Central memory CD8-positive, alpha-beta T cell (primary cell): ENCODE results near the gene RASA4B.
"Not testable (repeated sequence)": the region's sequence is repeated elsewhere in the genome, so short reads cannot be mapped to it uniquely, and the experiment has no call there.

Experiments used
- ATAC-seq: fragments of 150-1000 bp; cut with Tn5 transposase; replicated peaks from 2 replicates; pipeline ENCODE4 v1.10.0; 2022; ENCODE audit warnings: mild to moderate bottlenecking, moderate FRiP score, moderate number of reproducible peaks; ENCODE audit not compliant: poor library complexity, severe bottlenecking; ENCODE audit errors: extremely low read depth
- DNase-seq, 2 donors: peaks; one replicate each; pipeline ENCODE4 v3.0.0; 2021; ENCODE audit warnings: low spot score in 2 of 2
- H3K27ac Mint-ChIP-seq: one replicate; pipeline ENCODE4 v1.8.0; 2022; ENCODE audit warnings: low read depth, mild to moderate bottlenecking, moderate library complexity, mixed read lengths
- H3K27me3 Mint-ChIP-seq: one replicate; pipeline ENCODE4 v1.8.0; 2022; ENCODE audit warnings: mixed read lengths
- H3K36me3 Mint-ChIP-seq: one replicate; pipeline ENCODE4 v1.8.0; 2022; ENCODE audit warnings: mild to moderate bottlenecking, moderate library complexity, mixed read lengths; ENCODE audit not compliant: insufficient read depth
- H3K4me1 Mint-ChIP-seq: one replicate; pipeline ENCODE4 v1.8.0; 2022; ENCODE audit warnings: mixed read lengths
- H3K4me3 Mint-ChIP-seq: one replicate; pipeline ENCODE4 v1.8.0; 2022; ENCODE audit warnings: mild to moderate bottlenecking, moderate library complexity, mixed read lengths
- H3K9me3 Mint-ChIP-seq: one replicate; pipeline ENCODE4 v1.8.0; 2022; ENCODE audit warnings: mixed read lengths

RASA4B gene

DNA sequence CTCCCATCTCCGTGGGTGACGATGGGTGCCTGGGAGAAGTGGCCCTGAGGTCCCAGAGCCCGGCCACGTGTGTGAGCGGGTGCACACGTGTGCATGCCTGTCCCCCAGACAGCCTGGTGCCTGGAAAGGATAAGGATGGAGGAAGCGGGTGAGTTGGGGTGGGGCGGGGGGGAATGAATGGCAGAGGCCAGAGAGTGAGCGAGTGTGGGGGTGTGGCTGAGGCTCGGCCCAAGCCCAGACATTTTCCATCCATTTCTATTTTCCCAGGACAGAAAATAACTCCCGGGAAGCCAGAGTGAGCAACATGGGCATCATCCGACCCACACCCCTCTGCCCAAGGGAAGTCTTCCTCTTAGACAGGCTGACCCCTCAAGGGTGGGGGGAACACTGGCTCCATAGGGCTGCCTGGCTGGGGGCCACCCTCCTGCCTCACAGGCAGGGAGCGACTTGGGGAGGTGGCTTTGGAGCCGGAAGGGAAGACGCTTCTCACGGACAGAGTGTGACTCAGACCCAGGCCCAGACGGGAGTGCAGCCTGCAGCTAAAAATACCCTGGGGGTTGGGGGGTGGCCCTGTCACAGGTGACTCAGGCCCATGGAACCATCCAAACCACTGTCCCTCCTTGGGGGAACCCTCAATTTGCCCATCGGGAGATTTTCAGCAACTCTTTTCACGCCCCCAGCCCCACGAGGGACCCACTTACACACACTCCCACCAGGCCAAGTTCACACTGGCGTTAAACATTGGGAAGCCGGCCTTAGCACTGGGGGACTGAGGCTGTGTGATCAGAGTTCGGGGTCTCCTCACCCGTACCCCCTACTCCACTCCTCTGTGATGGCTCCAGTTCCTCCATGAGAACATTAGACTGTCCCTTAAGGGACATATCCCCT lies 12.0 kb downstream of the RASA4B start:
- ATAC-seq, DNase-seq, H3K4me1 Mint-ChIP-seq, H3K4me3 Mint-ChIP-seq, H3K36me3 Mint-ChIP-seq, H3K9me3 Mint-ChIP-seq, H3K27me3 Mint-ChIP-seq, H3K27ac Mint-ChIP-seq: not testable (repeated sequence)

DNA sequence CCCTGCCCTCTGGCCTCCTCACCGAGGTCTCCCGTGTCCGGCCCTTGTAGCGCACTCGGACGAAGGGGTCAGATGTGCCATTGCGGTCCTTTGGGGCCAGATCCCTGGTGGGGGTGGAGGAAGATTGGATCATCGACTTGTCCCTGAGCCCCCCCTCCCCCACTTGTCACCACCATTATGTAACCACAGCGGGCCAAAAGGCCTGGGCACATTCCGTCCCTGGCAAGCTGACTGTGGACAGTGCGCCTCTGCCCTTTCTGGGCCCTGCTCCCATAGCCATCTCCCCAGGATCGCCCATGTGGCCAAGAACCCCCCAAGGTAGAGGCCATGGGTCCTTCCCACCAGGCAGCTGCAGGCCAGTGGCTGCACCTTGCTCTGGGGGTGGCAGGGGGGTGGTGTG lies 14.4 kb downstream of the RASA4B start:
- not testable (repeated sequence) for H3K4me3 Mint-ChIP-seq

DNA sequence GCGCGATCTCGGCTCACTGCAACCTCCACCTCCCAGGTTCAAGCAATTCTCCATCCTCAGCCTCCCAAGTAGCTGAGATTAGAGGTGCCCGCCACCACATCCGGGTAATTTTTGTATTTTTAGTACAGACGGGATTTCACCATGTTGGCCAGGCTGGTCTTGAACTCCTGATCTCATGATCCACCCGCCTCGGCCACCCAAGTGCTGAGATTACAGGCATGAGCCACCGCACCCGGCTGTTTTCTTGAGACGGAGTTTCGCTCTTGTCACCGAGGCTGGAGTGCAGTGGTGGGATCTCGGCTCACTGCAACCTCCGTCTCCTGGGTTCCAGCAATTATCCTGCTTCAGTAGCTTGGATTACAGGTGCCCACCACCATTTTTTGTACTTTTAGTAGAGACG lies 19.3 kb downstream of the RASA4B start:
- DNase-seq = peak in 1 of 2 donors; percentile 9
- H3K27me3 Mint-ChIP-seq, H3K36me3 Mint-ChIP-seq, H3K9me3 Mint-ChIP-seq, H3K4me1 Mint-ChIP-seq, ATAC-seq, H3K27ac Mint-ChIP-seq, H3K4me3 Mint-ChIP-seq: not testable (repeated sequence)

More for the DNA sequence above, 14.4 kb downstream of the RASA4B start:
- not testable (repeated sequence) for DNase-seq, ATAC-seq, H3K9me3 Mint-ChIP-seq, H3K36me3 Mint-ChIP-seq, H3K27me3 Mint-ChIP-seq, H3K27ac Mint-ChIP-seq, H3K4me1 Mint-ChIP-seq

DNA sequence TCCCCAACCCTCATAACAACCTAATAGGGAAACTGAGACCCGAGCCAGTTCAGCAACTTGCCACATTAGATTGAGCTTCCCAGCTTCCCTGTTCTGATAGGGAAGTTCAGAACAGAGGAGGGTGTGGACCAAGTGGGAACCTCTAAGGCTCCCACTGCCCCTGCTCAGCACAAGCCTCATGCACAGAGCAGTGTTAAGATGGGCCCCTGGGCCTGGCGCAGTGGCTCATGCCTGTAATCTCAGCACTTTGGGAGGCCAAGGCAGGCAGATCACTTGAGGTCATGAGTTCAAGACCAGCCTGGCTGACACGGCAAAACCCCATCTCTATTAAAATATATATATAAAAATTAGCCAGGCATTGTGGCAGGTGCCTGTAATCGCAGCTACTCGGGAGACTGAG lies 20.3 kb downstream of the RASA4B start:
- H3K36me3 Mint-ChIP-seq, H3K4me3 Mint-ChIP-seq, H3K4me1 Mint-ChIP-seq, H3K9me3 Mint-ChIP-seq, H3K27ac Mint-ChIP-seq, ATAC-seq, H3K27me3 Mint-ChIP-seq: not testable (repeated sequence)
- peak in 1 of 2 donors; percentile 10 for DNase-seq

DNA sequence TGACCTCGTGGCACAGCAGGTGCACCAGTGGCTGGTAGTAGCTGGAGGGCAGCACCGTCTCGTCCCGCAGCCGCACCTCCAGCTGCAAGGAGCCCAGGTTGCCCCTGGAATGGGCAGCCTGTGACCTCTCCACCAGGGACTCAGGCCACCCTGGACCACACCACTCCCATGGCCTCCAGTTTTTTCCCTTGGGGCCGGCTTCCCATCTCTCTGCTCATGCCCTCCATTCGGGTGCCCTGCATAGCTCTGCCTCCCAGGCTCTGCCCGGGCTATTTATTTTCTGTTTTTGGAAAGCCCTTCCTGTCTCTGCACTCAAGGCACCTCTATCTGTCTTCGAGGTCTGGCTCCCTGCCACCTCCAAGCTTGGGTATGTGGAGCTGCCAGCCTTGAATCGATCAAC lies 20.7 kb downstream of the RASA4B start:
- not testable (repeated sequence) for H3K27ac Mint-ChIP-seq, H3K27me3 Mint-ChIP-seq, ATAC-seq, H3K4me1 Mint-ChIP-seq, H3K9me3 Mint-ChIP-seq, H3K36me3 Mint-ChIP-seq, H3K4me3 Mint-ChIP-seq
- DNase-seq = peak in 1 of 2 donors; percentile 9

DNA sequence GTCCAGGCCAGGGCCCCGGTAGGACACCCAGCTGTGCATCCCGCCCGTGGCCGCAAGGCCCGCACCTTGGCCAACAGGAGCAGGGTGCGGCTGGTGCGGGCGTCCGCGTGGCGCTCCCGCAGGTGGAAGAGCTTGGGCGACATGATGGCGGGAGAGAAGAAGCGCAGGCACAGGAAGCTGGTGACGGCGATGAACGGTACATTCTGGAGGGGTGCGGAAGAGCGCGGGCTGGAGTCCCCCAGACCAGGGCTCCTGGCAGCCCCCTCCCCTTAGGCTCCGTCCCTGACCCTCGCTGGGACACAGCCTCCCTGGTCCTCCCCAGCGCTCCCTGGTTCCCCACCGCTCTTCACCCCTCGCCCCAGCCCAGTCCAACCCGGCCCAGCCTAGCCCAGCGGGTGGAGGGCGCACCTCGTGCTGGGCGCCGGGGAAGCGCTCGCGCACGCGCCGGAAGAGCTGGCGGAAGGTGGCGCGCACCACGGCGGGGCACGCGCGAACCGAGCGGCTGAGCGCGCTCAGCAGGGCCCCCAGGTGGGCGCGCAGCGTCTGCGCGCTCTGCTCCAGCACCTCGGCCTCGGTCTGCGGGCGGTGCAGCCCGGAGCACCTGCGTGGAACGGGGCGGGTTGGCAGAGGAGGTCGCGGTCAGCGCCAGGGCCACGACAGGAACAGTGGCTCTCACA lies 23.0 kb downstream of the RASA4B start:
- not testable (repeated sequence) for H3K27me3 Mint-ChIP-seq, DNase-seq, H3K4me1 Mint-ChIP-seq, H3K4me3 Mint-ChIP-seq, H3K9me3 Mint-ChIP-seq, H3K36me3 Mint-ChIP-seq, H3K27ac Mint-ChIP-seq
- peak; percentile 80 for ATAC-seq

DNA sequence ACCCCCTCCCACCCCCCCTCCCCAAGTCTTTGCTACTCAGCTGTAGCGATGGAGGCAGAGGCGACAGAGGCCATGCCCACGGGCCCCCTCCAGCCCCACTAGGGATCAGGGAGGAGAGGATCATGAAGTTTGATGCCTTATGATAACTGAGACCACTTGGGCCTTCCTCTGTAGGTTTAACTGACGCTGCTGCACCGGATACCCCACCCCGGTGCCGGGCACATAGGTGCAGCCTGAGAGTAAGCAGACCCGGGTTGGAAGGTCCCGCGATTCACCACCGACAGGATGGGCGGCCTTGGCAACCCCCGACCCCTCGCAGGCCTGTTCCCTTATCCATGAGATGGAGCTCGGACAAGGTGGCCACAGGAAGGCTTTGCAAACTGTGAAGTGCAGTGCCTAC lies 23.6 kb downstream of the RASA4B start:
- H3K27me3 Mint-ChIP-seq, H3K27ac Mint-ChIP-seq, H3K36me3 Mint-ChIP-seq, H3K4me1 Mint-ChIP-seq, H3K4me3 Mint-ChIP-seq, H3K9me3 Mint-ChIP-seq: not testable (repeated sequence)
- DNase-seq (peak in 1 of 2 donors; percentile 29), ATAC-seq (peak; percentile 4)

DNA sequence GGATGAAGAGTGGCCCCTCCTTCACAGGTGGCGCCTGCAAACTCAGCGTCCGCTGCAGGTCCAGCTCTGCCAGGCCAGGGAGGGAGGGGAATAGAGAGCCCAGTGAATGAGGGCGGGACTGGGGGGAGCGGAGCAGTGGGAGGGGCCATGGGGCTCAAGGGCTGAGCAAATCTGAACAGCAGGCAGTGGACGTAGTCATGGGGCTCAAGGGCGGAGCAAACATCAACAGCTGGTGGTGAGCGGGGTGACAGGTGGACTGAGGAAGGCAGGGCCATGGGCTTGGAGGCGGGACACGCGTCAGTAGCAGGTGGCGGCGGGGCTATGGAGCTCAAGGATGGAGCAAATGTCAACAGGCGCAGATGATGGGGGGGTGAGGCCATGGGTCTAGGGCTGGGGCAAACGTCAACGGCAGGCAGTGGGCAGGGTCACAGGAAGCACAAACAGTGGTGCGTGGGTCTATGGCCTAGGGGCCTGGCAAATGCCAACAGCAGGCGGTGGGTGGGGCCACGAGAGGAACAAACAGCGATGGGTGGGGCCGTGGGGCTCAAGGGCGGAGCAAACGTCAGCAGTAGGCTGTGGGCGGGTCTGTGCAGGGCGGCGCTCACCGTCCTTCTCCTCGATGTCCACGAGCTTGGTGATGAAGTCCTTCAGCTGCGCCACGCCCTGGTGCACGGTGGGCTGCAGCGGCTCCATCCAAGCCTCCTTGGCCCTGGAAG lies 24.2 kb downstream of the RASA4B start:
- H3K27me3 Mint-ChIP-seq, H3K9me3 Mint-ChIP-seq, H3K27ac Mint-ChIP-seq, H3K4me1 Mint-ChIP-seq, H3K4me3 Mint-ChIP-seq, H3K36me3 Mint-ChIP-seq, DNase-seq: not testable (repeated sequence)
- ATAC-seq = peak; percentile 26

DNA sequence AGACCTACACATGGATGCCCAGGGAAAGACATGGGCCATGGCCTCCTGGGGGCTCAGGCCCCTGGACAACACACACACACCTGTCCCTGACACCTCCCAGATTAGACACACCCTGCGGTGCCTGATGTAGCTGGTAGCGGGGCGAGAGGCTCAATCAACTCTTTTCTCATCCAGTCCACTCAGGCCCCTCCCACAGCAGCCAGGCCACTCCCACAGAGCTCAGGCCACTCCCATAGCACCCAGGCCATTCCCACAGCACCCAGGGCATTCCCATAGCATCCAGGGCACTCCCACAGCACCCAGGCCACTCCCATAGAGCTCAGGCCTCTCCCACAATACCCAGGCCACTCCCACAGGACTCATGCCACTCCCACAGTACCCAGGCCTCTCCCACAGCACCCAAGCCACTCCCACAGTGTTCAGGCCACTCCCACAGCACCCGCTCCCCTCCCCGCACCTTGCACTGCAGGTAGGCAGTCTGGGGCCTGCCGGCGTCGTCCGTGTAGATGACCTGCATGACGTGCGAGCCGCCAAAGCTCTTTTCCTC lies 27.0 kb downstream of the RASA4B start:
- H3K27ac Mint-ChIP-seq, H3K9me3 Mint-ChIP-seq, H3K27me3 Mint-ChIP-seq, H3K36me3 Mint-ChIP-seq, H3K4me3 Mint-ChIP-seq, H3K4me1 Mint-ChIP-seq: not testable (repeated sequence)
- DNase-seq = peak; percentile 46 to 49
- peak; percentile 17 for ATAC-seq

DNA sequence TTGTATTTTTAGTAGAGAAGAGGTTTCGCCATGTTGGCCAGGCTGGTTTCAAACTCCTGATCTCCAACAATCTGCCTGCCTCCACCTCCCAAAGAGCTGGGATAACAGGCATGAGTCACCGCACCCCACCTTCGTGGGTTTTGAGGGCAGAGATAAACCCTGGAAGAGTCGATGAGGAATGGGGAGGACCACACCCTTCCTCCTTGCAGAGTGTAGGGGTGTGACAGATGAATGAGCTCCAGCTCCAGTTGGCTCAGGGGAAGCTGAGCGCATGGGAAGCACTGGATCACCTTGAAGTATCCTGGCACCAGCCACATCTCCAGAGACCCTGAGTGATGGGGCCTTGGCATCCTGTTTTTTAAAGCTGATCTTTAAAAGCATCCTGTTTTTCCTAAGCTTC lies 33.3 kb downstream of the RASA4B start:
- H3K36me3 Mint-ChIP-seq, H3K9me3 Mint-ChIP-seq, ATAC-seq, H3K4me1 Mint-ChIP-seq, DNase-seq, H3K27ac Mint-ChIP-seq, H3K4me3 Mint-ChIP-seq, H3K27me3 Mint-ChIP-seq: not testable (repeated sequence)

DNA sequence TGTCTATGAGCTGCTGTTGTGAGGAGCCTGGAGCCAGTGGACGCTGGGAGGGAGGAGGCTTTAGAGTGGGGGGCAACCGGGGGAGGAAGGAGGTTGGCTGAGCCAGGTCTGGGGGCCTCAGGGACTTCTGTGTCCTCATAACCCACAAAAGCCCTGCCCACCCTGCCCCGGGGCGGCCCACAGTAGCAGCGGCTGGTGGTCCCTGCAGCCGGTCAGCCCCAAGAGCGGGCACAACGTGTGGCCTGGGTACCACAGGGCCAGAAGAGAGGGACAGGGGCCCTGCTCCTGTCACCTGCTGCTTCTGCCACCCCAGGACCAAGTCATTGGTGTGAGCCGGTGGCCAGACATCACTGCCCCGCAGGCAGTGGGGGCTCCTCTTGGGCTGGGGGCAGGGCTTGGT lies 35.6 kb downstream of the RASA4B start:
- H3K4me1 Mint-ChIP-seq, H3K9me3 Mint-ChIP-seq, H3K36me3 Mint-ChIP-seq, ATAC-seq, H3K4me3 Mint-ChIP-seq, H3K27ac Mint-ChIP-seq, H3K27me3 Mint-ChIP-seq: not testable (repeated sequence)
- DNase-seq = peak in 1 of 2 donors; percentile 16

DNA sequence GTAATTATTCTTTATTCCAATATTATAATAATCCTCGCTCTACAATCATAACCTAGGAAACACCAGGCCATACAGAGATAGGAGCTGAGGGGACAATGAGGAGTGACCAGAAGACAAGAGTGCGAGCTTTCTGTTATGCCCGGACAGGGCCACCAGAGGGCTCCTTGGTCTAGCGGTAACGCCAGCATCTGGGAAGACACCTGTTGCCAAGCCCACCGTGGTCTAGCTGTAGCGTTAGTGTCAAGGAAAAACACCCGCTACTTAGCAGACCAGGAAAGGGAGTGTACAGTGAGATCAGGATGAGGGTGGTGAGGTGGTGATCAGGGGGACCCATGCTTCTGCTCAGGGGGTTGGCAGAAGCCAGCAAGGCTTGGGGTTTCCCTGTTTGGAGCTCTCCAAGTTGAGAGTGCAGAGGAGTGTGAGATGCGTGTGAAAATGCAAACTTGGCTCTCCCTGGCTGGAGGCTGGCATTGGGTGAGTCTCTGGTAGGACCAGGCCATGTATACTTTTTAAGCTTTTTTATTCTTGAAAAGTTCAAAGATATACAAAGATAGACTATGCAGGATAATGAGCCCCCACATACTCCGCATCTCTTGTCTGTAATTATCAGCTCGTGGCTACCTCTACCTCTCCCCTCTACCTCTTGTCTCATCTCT lies 37.5 kb downstream of the RASA4B start:
- H3K4me3 Mint-ChIP-seq, H3K4me1 Mint-ChIP-seq, H3K27ac Mint-ChIP-seq, H3K36me3 Mint-ChIP-seq, H3K9me3 Mint-ChIP-seq, H3K27me3 Mint-ChIP-seq, ATAC-seq: not testable (repeated sequence)
- DNase-seq = peak in 1 of 2 donors; percentile 12
